ENCODE data around the gene F5.

Gene F5

DNA sequence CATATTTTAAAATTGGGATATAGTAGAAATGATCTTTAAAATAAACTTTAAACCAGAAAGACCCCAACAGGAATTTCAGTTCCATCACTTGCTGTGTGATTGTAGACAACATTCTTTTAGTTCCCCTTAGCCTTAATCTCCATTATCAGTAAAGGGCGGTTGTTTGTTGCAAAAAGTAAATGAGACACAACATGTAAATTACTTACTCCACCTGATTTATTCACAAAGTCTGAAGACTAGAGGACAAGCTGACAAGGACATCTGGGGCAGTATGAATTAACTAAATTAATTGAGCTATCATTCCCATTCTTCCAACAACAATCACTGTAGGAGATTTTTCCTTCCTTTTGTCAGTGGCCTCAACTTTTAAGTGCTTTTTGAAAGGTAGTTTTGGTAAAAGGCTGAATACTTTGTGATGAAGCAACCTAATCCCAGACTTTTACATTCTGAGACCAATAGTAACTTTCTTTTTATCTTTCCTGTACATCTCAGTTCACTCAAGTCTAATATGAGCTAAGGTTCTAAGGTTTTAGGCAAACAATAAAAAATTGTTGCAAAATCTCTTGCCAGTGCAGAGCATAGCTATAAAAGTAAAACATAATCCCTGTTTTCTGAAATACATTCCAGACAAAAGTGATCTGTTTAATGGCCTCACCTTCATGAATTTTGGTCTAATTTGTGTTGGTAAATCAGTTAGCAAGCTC, 106.8 kb downstream of the F5 start:
- H3K27ac ChIP-seq, result no peak overlapping the region
- H3K27me3 ChIP-seq (ENCODE audit: control insufficient read depth, insufficient read depth, low read length), result no peaks in the 10 kb centered on the region

DNA sequence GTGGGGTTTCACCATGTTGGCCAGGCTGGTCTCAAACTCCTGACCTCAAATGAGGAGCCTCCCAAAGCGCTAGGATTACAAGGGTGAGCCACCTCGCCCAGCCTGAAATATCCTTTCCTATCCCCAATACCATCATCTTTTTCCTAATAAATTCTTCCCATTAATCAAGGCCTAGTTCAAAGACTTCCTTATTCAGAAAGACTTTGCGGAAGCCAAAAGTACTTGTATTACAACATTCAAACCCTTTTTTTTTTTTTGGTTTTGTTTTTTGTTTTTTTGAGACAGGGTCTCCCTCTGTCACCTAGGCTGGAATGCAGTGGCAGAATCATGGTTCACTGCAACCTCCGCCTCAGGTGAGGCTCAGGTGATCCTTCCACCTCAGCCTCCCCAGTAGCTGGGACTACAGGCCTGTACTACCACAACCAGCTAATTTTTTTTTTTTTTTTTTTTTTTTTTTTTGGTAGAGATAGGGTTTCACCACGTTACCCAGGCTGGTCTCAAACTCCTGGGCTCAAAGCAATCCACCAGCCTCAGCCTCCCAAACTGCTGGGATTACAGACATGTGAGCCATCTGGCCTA, 108.1 kb downstream of the F5 start:
- H3K9me3 ChIP-seq (ENCODE audit: control insufficient read depth, low read length), result no peaks in the 10 kb centered on the region
- no peak overlapping the region for H3K27ac ChIP-seq
- peaks cover 4% of the 10 kb centered on the region for H3K79me2 ChIP-seq
- H3K4me2 ChIP-seq (ENCODE audit: low read length), result no peak overlapping the region
- no peak overlapping the region for H3K4me3 ChIP-seq (ENCODE audit: low read depth, low read length)
- H3K36me3 ChIP-seq (ENCODE audit: control insufficient read depth, insufficient read depth, low read length), result no peaks in the 10 kb centered on the region
- TF ChIP-seq, protein P1, sequence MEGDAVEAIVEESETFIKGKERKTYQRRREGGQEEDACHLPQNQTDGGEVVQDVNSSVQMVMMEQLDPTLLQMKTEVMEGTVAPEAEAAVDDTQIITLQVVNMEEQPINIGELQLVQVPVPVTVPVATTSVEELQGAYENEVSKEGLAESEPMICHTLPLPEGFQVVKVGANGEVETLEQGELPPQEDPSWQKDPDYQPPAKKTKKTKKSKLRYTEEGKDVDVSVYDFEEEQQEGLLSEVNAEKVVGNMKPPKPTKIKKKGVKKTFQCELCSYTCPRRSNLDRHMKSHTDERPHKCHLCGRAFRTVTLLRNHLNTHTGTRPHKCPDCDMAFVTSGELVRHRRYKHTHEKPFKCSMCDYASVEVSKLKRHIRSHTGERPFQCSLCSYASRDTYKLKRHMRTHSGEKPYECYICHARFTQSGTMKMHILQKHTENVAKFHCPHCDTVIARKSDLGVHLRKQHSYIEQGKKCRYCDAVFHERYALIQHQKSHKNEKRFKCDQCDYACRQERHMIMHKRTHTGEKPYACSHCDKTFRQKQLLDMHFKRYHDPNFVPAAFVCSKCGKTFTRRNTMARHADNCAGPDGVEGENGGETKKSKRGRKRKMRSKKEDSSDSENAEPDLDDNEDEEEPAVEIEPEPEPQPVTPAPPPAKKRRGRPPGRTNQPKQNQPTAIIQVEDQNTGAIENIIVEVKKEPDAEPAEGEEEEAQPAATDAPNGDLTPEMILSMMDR (IDR thresholded peaks at IDR 0.05), result no peak
- no peak overlapping the region for H3K9ac ChIP-seq
- peaks cover 2% of the 10 kb centered on the region for H3K4me1 ChIP-seq
- H2AFZ ChIP-seq, result no peak overlapping the region
- no peaks in the 10 kb centered on the region for H3K27me3 ChIP-seq (ENCODE audit: control insufficient read depth, insufficient read depth, low read length)

More for the DNA sequence above, 106.8 kb downstream of the F5 start:
- Histone ChIP-seq H3K4me3 (ENCODE audit: low read depth, low read length) (peak overlapping the region; percentile 20), H2AFZ (no peak overlapping the region), H3K79me2 (peaks cover 4% of the 10 kb centered on the region), H3K4me2 (ENCODE audit: low read length) (peak overlapping the region; percentile 52), H3K9me3 (ENCODE audit: control insufficient read depth, low read length) (no peaks in the 10 kb centered on the region), H3K9ac (no peak overlapping the region), H3K36me3 (ENCODE audit: control insufficient read depth, insufficient read depth, low read length) (no peaks in the 10 kb centered on the region), H3K4me1 (peaks cover 2% of the 10 kb centered on the region)
- TF ChIP-seq, protein P1 (IDR thresholded peaks at IDR 0.05), result no peak

DNA sequence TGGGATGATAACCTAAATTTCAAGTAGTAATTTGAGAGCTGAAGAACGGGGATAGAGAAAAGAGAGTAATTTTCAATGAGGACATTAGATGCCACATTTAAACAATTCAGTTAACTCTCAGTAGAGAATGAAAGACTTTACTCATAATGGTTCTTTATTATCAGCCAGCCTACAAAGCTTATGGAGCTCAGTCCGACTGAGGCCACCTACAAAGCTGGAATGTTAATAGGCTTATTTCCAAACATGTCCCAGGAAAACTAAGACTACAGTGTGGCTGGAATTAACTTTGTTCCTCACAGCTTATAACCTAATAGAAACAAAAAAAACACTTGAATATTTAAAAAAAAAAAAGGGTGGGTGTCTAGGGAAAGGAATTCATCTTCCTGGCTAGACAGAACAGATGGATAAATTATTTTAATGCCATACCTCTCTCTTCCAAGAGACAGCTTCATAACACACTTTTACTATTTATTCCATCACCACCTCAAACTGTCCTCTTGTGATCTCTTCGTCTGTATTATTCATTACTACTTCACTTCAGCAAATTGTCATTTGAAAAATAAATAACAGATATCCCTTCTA, 110.4 kb downstream of the F5 start:
- no peak overlapping the region for H3K4me3 ChIP-seq (ENCODE audit: low read depth, low read length)
- H2AFZ ChIP-seq, result no peak overlapping the region
- H3K4me1 ChIP-seq, result peaks cover 2% of the 10 kb centered on the region
- H3K36me3 ChIP-seq (ENCODE audit: control insufficient read depth, insufficient read depth, low read length), result no peaks in the 10 kb centered on the region
- no peaks in the 10 kb centered on the region for H3K27me3 ChIP-seq (ENCODE audit: control insufficient read depth, insufficient read depth, low read length)
- no peaks in the 10 kb centered on the region for H3K9me3 ChIP-seq (ENCODE audit: control insufficient read depth, low read length)
- no peak overlapping the region for H3K4me2 ChIP-seq (ENCODE audit: low read length)
- TF ChIP-seq, protein P1 (IDR thresholded peaks at IDR 0.05), result no peak
- H3K9ac ChIP-seq, result no peak overlapping the region
- H3K79me2 ChIP-seq, result no peaks in the 10 kb centered on the region
- no peak overlapping the region for H3K27ac ChIP-seq

DNA sequence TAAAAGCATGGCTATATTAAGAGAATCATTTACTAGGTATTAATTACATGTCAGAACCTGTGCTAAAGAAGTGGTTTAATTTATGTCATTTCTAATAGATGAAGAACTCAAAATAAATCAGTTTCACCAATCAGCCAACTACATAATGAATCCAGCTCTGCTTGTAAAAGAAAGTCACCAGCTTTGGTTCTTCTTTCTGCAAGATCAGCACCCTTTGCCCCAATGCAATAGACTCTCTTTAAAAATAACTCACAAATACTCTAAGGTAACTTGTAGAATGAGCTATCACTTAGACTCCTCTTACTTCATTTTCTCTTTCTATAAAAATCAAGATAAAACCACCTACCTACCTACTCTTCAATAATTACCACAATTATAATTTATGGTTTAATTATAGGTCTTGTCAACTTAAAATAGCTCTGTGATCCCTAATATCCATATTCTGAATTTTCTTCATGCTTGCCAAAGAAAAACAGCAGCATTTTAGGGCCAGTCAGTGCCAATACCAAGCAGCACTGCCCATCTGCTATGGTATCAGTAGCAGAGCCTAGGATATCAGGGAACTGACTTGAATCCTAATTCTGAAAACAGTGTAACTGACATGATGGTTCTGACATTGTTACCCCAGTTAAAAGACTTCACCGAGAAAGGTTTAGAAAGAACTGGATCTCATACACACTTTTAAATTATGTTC, 111.8 kb downstream of the F5 start:
- peaks cover 2% of the 10 kb centered on the region for H3K4me1 ChIP-seq
- H3K9ac ChIP-seq, result no peak overlapping the region

More for the DNA sequence above, 111.8 kb downstream of the F5 start:
- Histone ChIP-seq H3K4me2 (ENCODE audit: low read length) (no peak overlapping the region), H3K27ac (no peak overlapping the region), H3K79me2 (no peaks in the 10 kb centered on the region), H3K27me3 (ENCODE audit: control insufficient read depth, insufficient read depth, low read length) (no peaks in the 10 kb centered on the region), H2AFZ (no peak overlapping the region), H3K4me3 (ENCODE audit: low read depth, low read length) (no peak overlapping the region), H3K9me3 (ENCODE audit: control insufficient read depth, low read length) (no peaks in the 10 kb centered on the region), H3K36me3 (ENCODE audit: control insufficient read depth, insufficient read depth, low read length) (no peaks in the 10 kb centered on the region)
- TF ChIP-seq, protein P1 (IDR thresholded peaks at IDR 0.05), result no peak
